OCI-LY1 (cell line): Measurements from ENCODE around the gene OLFML1.

Experiments
- EZH2 ChIP-seq: fragments of 200-600 bp; sonication (generic), shearing (Covaris generic); IDR thresholded peaks from 2 replicates; pipeline ENCODE4 v1.8.0; 2017; ENCODE audit warnings: borderline replicate concordance, mixed run types, mild to moderate bottlenecking, antibody characterized with exemption, low read length, moderate library complexity, mixed read lengths
- TF ChIP-seq, protein P1 (sequence below): fragments of 200-600 bp; sonication (generic), shearing (Covaris generic); IDR thresholded peaks from 2 replicates; pipeline ENCODE4 v1.5.1; 2017; ENCODE audit warnings: mild to moderate bottlenecking, antibody characterized with exemption, low read length, moderate library complexity, mixed read lengths

- TF ChIP-seq, protein P1, sequence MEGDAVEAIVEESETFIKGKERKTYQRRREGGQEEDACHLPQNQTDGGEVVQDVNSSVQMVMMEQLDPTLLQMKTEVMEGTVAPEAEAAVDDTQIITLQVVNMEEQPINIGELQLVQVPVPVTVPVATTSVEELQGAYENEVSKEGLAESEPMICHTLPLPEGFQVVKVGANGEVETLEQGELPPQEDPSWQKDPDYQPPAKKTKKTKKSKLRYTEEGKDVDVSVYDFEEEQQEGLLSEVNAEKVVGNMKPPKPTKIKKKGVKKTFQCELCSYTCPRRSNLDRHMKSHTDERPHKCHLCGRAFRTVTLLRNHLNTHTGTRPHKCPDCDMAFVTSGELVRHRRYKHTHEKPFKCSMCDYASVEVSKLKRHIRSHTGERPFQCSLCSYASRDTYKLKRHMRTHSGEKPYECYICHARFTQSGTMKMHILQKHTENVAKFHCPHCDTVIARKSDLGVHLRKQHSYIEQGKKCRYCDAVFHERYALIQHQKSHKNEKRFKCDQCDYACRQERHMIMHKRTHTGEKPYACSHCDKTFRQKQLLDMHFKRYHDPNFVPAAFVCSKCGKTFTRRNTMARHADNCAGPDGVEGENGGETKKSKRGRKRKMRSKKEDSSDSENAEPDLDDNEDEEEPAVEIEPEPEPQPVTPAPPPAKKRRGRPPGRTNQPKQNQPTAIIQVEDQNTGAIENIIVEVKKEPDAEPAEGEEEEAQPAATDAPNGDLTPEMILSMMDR, result no peak
- TF ChIP-seq EZH2, result no peak
Observed at GRCh38 chr11:7531011-7531410, 45.7 kb downstream of the OLFML1 start.
